ENCODE measurements around the gene INPP5B. TPM values are rescaled to one million over a fixed set of nuclear protein-coding genes. Genes with fewer than 3 reads are reported as not detected.

Gene INPP5B
- total and polyA plus RNA-seq, 4 donors = 9.2 to 40.8 (median 27.2) TPM

GRCh38 chr1:37949524-37950152, 2.8 kb upstream of the INPP5B start:
- 74 to 78% methylated on average over 6 of the region's 6 CpGs for WGBS, 2 donors
- ATAC-seq (ENCODE audit: insufficient read depth, low FRiP score) (no peak), DNase-seq (no peak)
- no peak overlapping the region for H3K9ac ChIP-seq (ENCODE audit: insufficient read depth in 1 of 2, low read length in 2 of 2)
- H3K4me1 ChIP-seq (ENCODE audit: control insufficient read depth in 5 of 5, insufficient read depth in 5 of 5, low read length in 5 of 5) = peaks cover 0 to 18% (median 9%) of the 10 kb centered on the region in 5 donors
- H3K4me3 ChIP-seq = no peak overlapping the region
- no peak overlapping the region for H3K27ac ChIP-seq (ENCODE audit: low read depth in 1 of 2, low read length in 1 of 2)
- no peaks in the 10 kb centered on the region for H3K27me3 ChIP-seq (ENCODE audit: control insufficient read depth in 3 of 3, insufficient read depth in 3 of 3, low read length in 2 of 3)
- no peaks in the 10 kb centered on the region for H3K9me3 ChIP-seq (ENCODE audit: control insufficient read depth in 4 of 4, insufficient read depth in 3 of 4, low read length in 3 of 4)
- TF ChIP-seq, protein P1, sequence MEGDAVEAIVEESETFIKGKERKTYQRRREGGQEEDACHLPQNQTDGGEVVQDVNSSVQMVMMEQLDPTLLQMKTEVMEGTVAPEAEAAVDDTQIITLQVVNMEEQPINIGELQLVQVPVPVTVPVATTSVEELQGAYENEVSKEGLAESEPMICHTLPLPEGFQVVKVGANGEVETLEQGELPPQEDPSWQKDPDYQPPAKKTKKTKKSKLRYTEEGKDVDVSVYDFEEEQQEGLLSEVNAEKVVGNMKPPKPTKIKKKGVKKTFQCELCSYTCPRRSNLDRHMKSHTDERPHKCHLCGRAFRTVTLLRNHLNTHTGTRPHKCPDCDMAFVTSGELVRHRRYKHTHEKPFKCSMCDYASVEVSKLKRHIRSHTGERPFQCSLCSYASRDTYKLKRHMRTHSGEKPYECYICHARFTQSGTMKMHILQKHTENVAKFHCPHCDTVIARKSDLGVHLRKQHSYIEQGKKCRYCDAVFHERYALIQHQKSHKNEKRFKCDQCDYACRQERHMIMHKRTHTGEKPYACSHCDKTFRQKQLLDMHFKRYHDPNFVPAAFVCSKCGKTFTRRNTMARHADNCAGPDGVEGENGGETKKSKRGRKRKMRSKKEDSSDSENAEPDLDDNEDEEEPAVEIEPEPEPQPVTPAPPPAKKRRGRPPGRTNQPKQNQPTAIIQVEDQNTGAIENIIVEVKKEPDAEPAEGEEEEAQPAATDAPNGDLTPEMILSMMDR (IDR thresholded peaks at IDR 0.05; ENCODE audit: control extremely low read depth, extremely low read depth) = no peak
- H3K36me3 ChIP-seq (ENCODE audit: control insufficient read depth in 4 of 4, insufficient read depth in 4 of 4, low read length in 4 of 4) = peaks cover 0 to 5% (median 1%) of the 10 kb centered on the region in 4 donors

GRCh38 chr1:37948841-37949240, 2.0 kb upstream of the INPP5B start:
- DNase-seq (no peak), ATAC-seq (ENCODE audit: insufficient read depth, low FRiP score) (no peak)
- H3K4me3 ChIP-seq = no peak overlapping the region
- peaks cover 0 to 18% (median 9%) of the 10 kb centered on the region in 5 donors for H3K4me1 ChIP-seq (ENCODE audit: control insufficient read depth in 5 of 5, insufficient read depth in 5 of 5, low read length in 5 of 5)
- H3K27ac ChIP-seq (ENCODE audit: low read depth in 1 of 2, low read length in 1 of 2) = no peak overlapping the region
- H3K27me3 ChIP-seq (ENCODE audit: control insufficient read depth in 3 of 3, insufficient read depth in 3 of 3, low read length in 2 of 3) = no peaks in the 10 kb centered on the region
- TF ChIP-seq, protein P1 (IDR thresholded peaks at IDR 0.05; ENCODE audit: control extremely low read depth, extremely low read depth) = no peak
- H3K9me3 ChIP-seq (ENCODE audit: control insufficient read depth in 4 of 4, insufficient read depth in 3 of 4, low read length in 3 of 4) = no peaks in the 10 kb centered on the region
- no peak overlapping the region for H3K9ac ChIP-seq (ENCODE audit: insufficient read depth in 1 of 2, low read length in 2 of 2)
- H3K36me3 ChIP-seq (ENCODE audit: control insufficient read depth in 4 of 4, insufficient read depth in 4 of 4, low read length in 4 of 4) = peaks cover 0 to 6% (median 1%) of the 10 kb centered on the region in 4 donors

DNA sequence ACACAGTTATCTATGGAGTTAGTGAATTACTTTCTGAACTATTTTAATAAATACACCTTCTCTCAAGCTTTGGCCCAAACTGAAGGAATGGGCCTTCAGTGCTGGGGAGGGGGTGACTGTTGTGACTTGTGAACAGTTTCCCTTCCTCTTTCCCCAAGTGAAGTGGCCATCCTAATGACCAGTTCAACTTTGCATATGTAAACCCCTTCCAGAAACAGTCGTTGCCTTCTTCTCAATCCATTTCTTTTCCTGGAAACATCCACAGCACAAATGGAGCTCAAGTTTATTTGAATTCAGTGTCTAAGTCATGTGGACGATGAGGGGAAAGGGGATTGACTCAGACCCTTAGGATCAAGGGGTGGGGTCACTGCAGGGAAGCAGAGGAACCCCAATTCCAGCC, 1.3 kb upstream of the INPP5B start:
- H3K9ac ChIP-seq (ENCODE audit: insufficient read depth in 1 of 2, low read length in 2 of 2) = no peak overlapping the region
- peaks cover 0 to 18% (median 9%) of the 10 kb centered on the region in 5 donors for H3K4me1 ChIP-seq (ENCODE audit: control insufficient read depth in 5 of 5, insufficient read depth in 5 of 5, low read length in 5 of 5)
- H3K9me3 ChIP-seq (ENCODE audit: control insufficient read depth in 4 of 4, insufficient read depth in 3 of 4, low read length in 3 of 4) = no peaks in the 10 kb centered on the region
- H3K27me3 ChIP-seq (ENCODE audit: control insufficient read depth in 3 of 3, insufficient read depth in 3 of 3, low read length in 2 of 3) = no peaks in the 10 kb centered on the region
- DNase-seq (no peak), ATAC-seq (ENCODE audit: insufficient read depth, low FRiP score) (no peak)
- 47 to 72% methylated on average over 2 of the region's 2 CpGs for WGBS, 2 donors
- H3K36me3 ChIP-seq (ENCODE audit: control insufficient read depth in 4 of 4, insufficient read depth in 4 of 4, low read length in 4 of 4) = peaks cover 0 to 9% (median 4%) of the 10 kb centered on the region in 4 donors
- H3K4me3 ChIP-seq = no peak overlapping the region
- TF ChIP-seq, protein P1 (IDR thresholded peaks at IDR 0.05; ENCODE audit: control extremely low read depth, extremely low read depth) = no peak
- no peak overlapping the region for H3K27ac ChIP-seq (ENCODE audit: low read depth in 1 of 2, low read length in 1 of 2)

- no peak for ATAC-seq (ENCODE audit: insufficient read depth, low FRiP score)
- H3K9me3 ChIP-seq (ENCODE audit: control insufficient read depth in 4 of 4, insufficient read depth in 3 of 4, low read length in 3 of 4) = no peaks in the 10 kb centered on the region
- 46 to 55% methylated on average over 6 of the region's 6 CpGs for WGBS, 2 donors
- DNase-seq = no peak
- H3K4me3 ChIP-seq = no peak overlapping the region
- no peak overlapping the region for H3K9ac ChIP-seq (ENCODE audit: insufficient read depth in 1 of 2, low read length in 2 of 2)
- TF ChIP-seq, protein P1 (IDR thresholded peaks at IDR 0.05; ENCODE audit: control extremely low read depth, extremely low read depth) = no peak
- H3K36me3 ChIP-seq (ENCODE audit: control insufficient read depth in 4 of 4, insufficient read depth in 4 of 4, low read length in 4 of 4) = peaks cover 0 to 9% (median 5%) of the 10 kb centered on the region in 4 donors
- H3K4me1 ChIP-seq (ENCODE audit: control insufficient read depth in 5 of 5, insufficient read depth in 5 of 5, low read length in 5 of 5) = peaks cover 0 to 18% (median 9%) of the 10 kb centered on the region in 5 donors
- no peaks in the 10 kb centered on the region for H3K27me3 ChIP-seq (ENCODE audit: control insufficient read depth in 3 of 3, insufficient read depth in 3 of 3, low read length in 2 of 3)
- no peak overlapping the region for H3K27ac ChIP-seq (ENCODE audit: low read depth in 1 of 2, low read length in 1 of 2)
Measured at GRCh38 chr1:37947364-37947763, 511 bp upstream of the INPP5B start.

All from lung (tissue), 12 donors.